ENCODE results near the gene SLC1A6. TPM values are rescaled to one million over a fixed set of nuclear protein-coding genes. Genes with fewer than 3 reads are reported as not detected.

Gene SLC1A6
- total RNA-seq, 6 experiments from 2014 or later = not detected

- ATAC-seq (no peak), DNase-seq (no peak)
- Histone ChIP-seq H3K36me3 (no peaks in the 10 kb centered on the region), H3K27me3 (no peaks in the 10 kb centered on the region), H3K9me3 (no peaks in the 10 kb centered on the region), H3K27ac (no peak overlapping the region), H3K4me1 (no peaks in the 10 kb centered on the region), H3K4me3 (no peak overlapping the region)
- TF ChIP-seq POLR2A (IDR thresholded peaks at IDR 0.05) = no peak
- TF ChIP-seq CTCF (IDR thresholded peaks at IDR 0.05) = no peak
- WGBS (ENCODE audit: insufficient coverage, low coverage, low lambda C conversion rate, missing lambda C conversion rate) = 74% methylated on average over 16 of the region's 24 CpGs
- intact Hi-C loops (cut with DNase I) = no loop called here
These were observed 17.5 kb downstream of the SLC1A6 start for GRCh38 chr19:14961956-14962685.

- Histone ChIP-seq H3K4me3 (no peak overlapping the region), H3K9me3 (no peaks in the 10 kb centered on the region), H3K4me1 (no peaks in the 10 kb centered on the region), H3K27ac (no peak overlapping the region), H3K27me3 (no peaks in the 10 kb centered on the region), H3K36me3 (no peaks in the 10 kb centered on the region)
- WGBS (ENCODE audit: insufficient coverage, low coverage, low lambda C conversion rate, missing lambda C conversion rate) = 40% methylated on average over 1 of the region's 1 CpG
- intact Hi-C loops (cut with DNase I) = no loop called here
- ATAC-seq = no peak
- TF ChIP-seq POLR2A (IDR thresholded peaks at IDR 0.05) (no peak), CTCF (IDR thresholded peaks at IDR 0.05) (no peak)
- DNase-seq = no peak
These were observed 20.4 kb downstream of the SLC1A6 start for GRCh38 chr19:14959263-14959662.

GRCh38 chr19:14957464-14957863 lies 22.2 kb downstream of the SLC1A6 start:
- intact Hi-C loops (cut with DNase I) = no loop called here
- ATAC-seq (no peak), DNase-seq (no peak)
- Histone ChIP-seq H3K27me3 (no peaks in the 10 kb centered on the region), H3K27ac (no peak overlapping the region), H3K36me3 (no peaks in the 10 kb centered on the region), H3K4me3 (no peak overlapping the region), H3K9me3 (no peaks in the 10 kb centered on the region), H3K4me1 (no peaks in the 10 kb centered on the region)
- 67% methylated on average over 3 of the region's 3 CpGs for WGBS (ENCODE audit: insufficient coverage, low coverage, low lambda C conversion rate, missing lambda C conversion rate)
- TF ChIP-seq CTCF (IDR thresholded peaks at IDR 0.05) (no peak), POLR2A (IDR thresholded peaks at IDR 0.05) (no peak)

GRCh38 chr19:14954071-14954655 lies 25.5 kb downstream of the SLC1A6 start:
- no peaks in the 10 kb centered on the region for H3K27me3 ChIP-seq
- no peaks in the 10 kb centered on the region for H3K36me3 ChIP-seq
- intact Hi-C loops (cut with DNase I) = no loop called here
- H3K27ac ChIP-seq = no peak overlapping the region
- no peak overlapping the region for H3K4me3 ChIP-seq
- H3K4me1 ChIP-seq = no peaks in the 10 kb centered on the region
- TF ChIP-seq CTCF (IDR thresholded peaks at IDR 0.05) = no peak
- no peak for TF ChIP-seq POLR2A (IDR thresholded peaks at IDR 0.05)
- ATAC-seq = peak in 1 of 4 donors; percentile 40
- H3K9me3 ChIP-seq = no peaks in the 10 kb centered on the region
- DNase-seq = no peak
- WGBS (ENCODE audit: insufficient coverage, low coverage, low lambda C conversion rate, missing lambda C conversion rate) = 20% methylated on average over 17 of the region's 24 CpGs
